Measurements from ENCODE around the gene DNM2.

GRCh38 chr19:10717054-10717355, 874 bp upstream of the DNM2 start:
- TF ChIP-seq SP1 (IDR thresholded peaks at IDR 0.05) (no peak), SP1 (CRISPR knock-in tag; IDR thresholded peaks at IDR 0.05) (no peak), FOXM1 (CRISPR knock-in tag; IDR thresholded peaks at IDR 0.05) (no peak), RFX5 (IDR thresholded peaks at IDR 0.05; ENCODE audit: low read depth, low read length) (no peak), HNF4A (CRISPR knock-in tag; IDR thresholded peaks at IDR 0.05) (no peak), ZNF138 (CRISPR knock-in tag; IDR thresholded peaks at IDR 0.05; ENCODE audit: low read depth) (no peak), ZBTB26 (CRISPR knock-in tag; IDR thresholded peaks at IDR 0.05; ENCODE audit: borderline replicate concordance) (no peak), SALL2 (CRISPR knock-in tag; IDR thresholded peaks at IDR 0.05) (no peak), TAF15 (IDR thresholded peaks at IDR 0.05; ENCODE audit: low read depth, low read length, poor library complexity, severe bottlenecking) (no peak), ZNF530 (CRISPR knock-in tag; IDR thresholded peaks at IDR 0.05; ENCODE audit: low read depth) (no peak), CC2D1A (CRISPR knock-in tag; IDR thresholded peaks at IDR 0.05) (no peak)

Data from HepG2 (cell line).